B cell (primary cell): ENCODE results near the gene SLAMF9. TPM values are rescaled to one million over a fixed set of nuclear protein-coding genes. Genes with fewer than 3 reads are reported as not detected.

Source experiments
- ATAC-seq: fragments of 200-7000 bp; cut with Tn5 transposase; one replicate; pipeline ENCODE4 v1.10.0; 2021; ENCODE audit warnings: low read depth, mild to moderate bottlenecking, moderate number of reproducible peaks, moderate library complexity
- CTCF ChIA-PET: fragments of 350-600 bp; sonication (Branson Sonifier 250); formaldehyde crosslinking; loops from one replicate; lab custom pipeline; 2021; ENCODE audit warnings: antibody characterized with exemption, inconsistent platforms; lab: Charles Lee
- POLR2A ChIA-PET: fragments of 350-600 bp; sonication (Branson Sonifier 250); formaldehyde crosslinking; loops from one replicate; lab custom pipeline; 2021; ENCODE audit warnings: antibody characterized with exemption; lab: Charles Lee
- DNase-seq: peaks from one replicate; pipeline ENCODE4 v3.0.0; 2013
- H2AFZ ChIP-seq: 2 replicates; pipeline ENCODE4 v1.6.1; 2012; ENCODE audit warnings: mild to moderate bottlenecking, low read depth, low read length; ENCODE audit not compliant: insufficient read depth, poor library complexity, severe bottlenecking
- H3K27ac ChIP-seq, 2 donors: 1 replicate in 1 of 2; 2 replicates in 1 of 2; pipeline ENCODE4 v1.5.1; 2012 to 2013; ENCODE audit warnings: low read length in 2 of 2, mild to moderate bottlenecking in 2 of 2, moderate library complexity in 1 of 2
- H3K27me3 ChIP-seq, 4 experiments: fragments of 200-600 bp in 1 of 4; sonication (generic) in 1 of 4; replicated peaks in 1 of 4; 1 replicate in 2 of 4; 2 replicates in 2 of 4; pipeline versions ENCODE4 v1.6.1 to v1.7.0; 2013 to 2016; ENCODE audit warnings: low read length in 3 of 4, mild to moderate bottlenecking in 2 of 4, mixed read lengths in 1 of 4, moderate library complexity in 1 of 4; ENCODE audit not compliant: insufficient read depth in 4 of 4, control insufficient read depth in 3 of 4; ENCODE audit errors: control extremely low read depth in 1 of 4
- H3K36me3 ChIP-seq, 2 experiments: replicated peaks in 1 of 2; 1 replicate in 1 of 2; 2 replicates in 1 of 2; pipeline versions ENCODE4 v1.6.1 to v1.7.1; 2013; ENCODE audit warnings: low read length in 1 of 2; ENCODE audit not compliant: insufficient read depth in 2 of 2, control insufficient read depth in 1 of 2; ENCODE audit errors: control extremely low read depth in 1 of 2, extremely low read depth in 1 of 2
- H3K4me1 ChIP-seq, 2 donors: fragments of 200-600 bp in 1 of 2; sonication (generic) in 1 of 2; 1 replicate in 1 of 2; 2 replicates in 1 of 2; pipeline versions ENCODE4 v1.5.1 to v1.6.1; 2013 to 2017; ENCODE audit warnings: low read length in 2 of 2; ENCODE audit not compliant: control insufficient read depth in 2 of 2, insufficient read depth in 2 of 2
- H3K4me2 ChIP-seq: replicated peaks from 2 replicates; pipeline ENCODE3; 2012; ENCODE audit warnings: mild to moderate bottlenecking, low read depth, low read length; ENCODE audit not compliant: poor library complexity, severe bottlenecking
- H3K4me3 ChIP-seq, 5 experiments: fragments of 200-600 bp in 1 of 5; sonication (generic) in 1 of 5; 1 replicate in 3 of 5; 2 replicates in 2 of 5; pipeline versions ENCODE4 v1.5.1 to v1.7.0; 2011 to 2016; ENCODE audit warnings: low read length in 4 of 5, mild to moderate bottlenecking in 4 of 5, low read depth in 2 of 5, control low read depth in 1 of 5, moderate library complexity in 1 of 5; ENCODE audit not compliant: insufficient read depth in 1 of 5; ENCODE audit errors: control extremely low read depth in 1 of 5, extremely low read depth in 1 of 5
- H3K79me2 ChIP-seq: fragments of 200-600 bp; sonication (generic); one replicate; pipeline ENCODE4 v1.6.0; 2016; ENCODE audit warnings: low read length; ENCODE audit not compliant: control insufficient read depth, insufficient read depth
- H3K9ac ChIP-seq: fragments of 200-600 bp; sonication (generic); 2 replicates; pipeline ENCODE4 v1.6.1; 2017; ENCODE audit warnings: mild to moderate bottlenecking, low read length, moderate library complexity
- H3K9me3 ChIP-seq, 3 donors: one replicate each; pipeline versions ENCODE4 v1.6.1 to v1.7.1; 2013; ENCODE audit warnings: low read length in 2 of 3; ENCODE audit not compliant: control insufficient read depth in 2 of 3, insufficient read depth in 1 of 3; ENCODE audit errors: control extremely low read depth in 1 of 3
- H4K20me1 ChIP-seq: 2 replicates; pipeline ENCODE4 v1.6.0; 2012; ENCODE audit warnings: mild to moderate bottlenecking, low read length; ENCODE audit not compliant: insufficient read depth, control insufficient read depth, poor library complexity, severe bottlenecking
- H3K27ac Mint-ChIP-seq: one replicate; pipeline ENCODE4 v1.8.0; 2021; ENCODE audit warnings: mixed read lengths
- H3K27me3 Mint-ChIP-seq: one replicate; pipeline ENCODE4 v1.8.0; 2021; ENCODE audit warnings: mixed read lengths
- H3K4me1 Mint-ChIP-seq: one replicate; pipeline ENCODE4 v1.8.0; 2021; ENCODE audit warnings: mixed read lengths
- H3K4me3 Mint-ChIP-seq: one replicate; pipeline ENCODE4 v1.8.0; 2021; ENCODE audit warnings: mixed read lengths
- H3K9me3 Mint-ChIP-seq: one replicate; pipeline ENCODE4 v1.8.0; 2022; ENCODE audit warnings: mixed read lengths; ENCODE audit not compliant: insufficient read depth
- CTCF ChIP-seq: fragments of 200-600 bp; IDR thresholded peaks from one replicate; pipeline ENCODE4 v1.8.0; 2022; ENCODE audit warnings: antibody characterized with exemption, mild to moderate bottlenecking
- EZH2 ChIP-seq: IDR thresholded peaks from 2 replicates; pipeline ENCODE4 v1.6.1; 2012; ENCODE audit warnings: borderline replicate concordance, low read depth, mild to moderate bottlenecking, moderate library complexity, low read length; ENCODE audit not compliant: insufficient read depth, poor library complexity, severe bottlenecking
- WGBS: methylation state at CpG from one replicate; pipeline ENCODE4 v1.1.5; 2013; ENCODE audit warnings: missing lambda C conversion rate; ENCODE audit not compliant: insufficient coverage; 5-methylcytosine and 5-hydroxymethylcytosine counted together
- intact Hi-C: fragments of 100-400 bp; cut with micrococcal nuclease; formaldehyde crosslinking; loops from one replicate; pipeline ENCODE4 v1.10.0; 2022
- polyA plus RNA-seq: library from polyadenylated mRNA; depleted of rRNA; stranded (reverse); fragments of >200 nt; gene quantifications from 2 replicates; pipeline ENCODE4 v1.2.3, GENCODE V29; 2012
- total RNA-seq, 2 donors: library from RNA; stranded (reverse); fragments of 120-200 nt in 1 of 2; gene quantifications; 1 replicate in 1 of 2; 2 replicates in 1 of 2; pipeline versions ENCODE4 v1.2.3 to v1.2.4, GENCODE V29; 2013 to 2022

Gene SLAMF9
- total and polyA plus RNA-seq, 2 donors (not counting 1 experiment from before 2014, with no cell fraction given) = not detected

DNA sequence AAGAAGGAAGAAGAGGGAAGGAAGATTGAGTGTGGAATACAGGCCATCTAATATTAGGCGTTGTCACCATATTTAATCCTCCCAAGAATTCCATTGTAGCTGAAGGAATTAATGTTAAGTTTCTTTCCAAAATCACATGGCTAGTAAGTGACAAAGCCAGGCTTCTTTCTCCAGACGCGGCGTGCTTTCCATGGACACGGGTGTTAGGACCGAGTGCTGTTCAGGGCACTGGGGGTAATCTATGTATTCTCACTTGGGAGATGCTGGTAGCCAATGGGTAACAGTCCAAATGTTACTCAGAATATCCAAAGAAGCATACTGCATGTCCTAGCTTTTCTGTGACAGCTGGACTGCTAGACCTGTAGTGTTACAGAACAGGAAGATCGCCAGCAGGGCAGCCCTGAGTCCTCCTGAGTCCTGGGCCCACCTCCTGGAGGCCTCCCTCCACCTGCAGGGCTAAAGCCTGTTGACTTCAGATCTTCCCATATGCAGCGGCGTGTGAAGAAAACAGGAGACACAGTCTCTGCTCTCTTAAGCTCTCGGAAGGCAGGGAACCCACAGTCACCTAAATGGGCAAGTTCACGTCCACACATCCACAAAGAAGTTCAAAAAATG, 13.9 kb downstream of the SLAMF9 start:
- Mint-ChIP-seq H3K27ac (no peak overlapping the region), H3K9me3 (no peaks in the 10 kb centered on the region), H3K4me3 (no peak overlapping the region), H3K4me1 (peaks cover 52% of the 10 kb centered on the region), H3K27me3 (peaks cover 22% of the 10 kb centered on the region)
- ChIA-PET POLR2A (no interaction called here), CTCF (interaction anchor here (1.3 to 10.7 kb wide), 6 partner anchors 17 to 145 kb away, joined by 4 to 177 read pairs (median 11); partner anchors contain the start of gene TAGLN2)
- H3K4me1 ChIP-seq = peaks cover 46 to 47% of the 10 kb centered on the region in 2 donors
- 92% methylated on average over 8 of the region's 11 CpGs for WGBS
- TF ChIP-seq CTCF (no peak), EZH2 (no peak)
- H4K20me1 ChIP-seq = no peaks in the 10 kb centered on the region
- H3K9ac ChIP-seq = no peak overlapping the region
- no peak overlapping the region for H2AFZ ChIP-seq
- no peak overlapping the region for H3K4me3 ChIP-seq
- no peaks in the 10 kb centered on the region for H3K79me2 ChIP-seq
- no peaks in the 10 kb centered on the region for H3K36me3 ChIP-seq
- DNase-seq (no peak), ATAC-seq (no peak)
- intact Hi-C loops = no loop called here
- peaks cover 0 to 4% (median 0%) of the 10 kb centered on the region in 3 donors for H3K9me3 ChIP-seq
- no peak overlapping the region for H3K4me2 ChIP-seq
- peaks cover 0 to 15% (median 11%) of the 10 kb centered on the region in 4 experiments for H3K27me3 ChIP-seq
- H3K27ac ChIP-seq = no peak overlapping the region

DNA sequence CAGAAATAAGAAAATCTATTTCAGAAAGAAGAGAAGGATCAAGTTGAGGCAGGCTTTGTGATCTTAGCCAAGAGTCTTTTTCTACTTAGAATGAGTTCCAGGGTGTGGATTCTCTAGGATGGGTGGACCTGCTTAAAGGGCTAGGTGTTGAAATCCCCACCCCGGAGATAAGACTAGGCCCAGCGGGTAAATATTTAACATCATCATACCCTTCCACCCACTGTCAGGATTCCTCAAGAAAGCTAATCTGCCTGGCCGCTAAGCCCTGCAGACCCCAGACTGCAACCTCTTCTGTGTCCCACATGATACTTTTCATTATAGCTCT, 14.4 kb downstream of the SLAMF9 start:
- ATAC-seq (no peak), DNase-seq (no peak)
- H3K4me3 Mint-ChIP-seq = no peak overlapping the region
- TF ChIP-seq EZH2 (no peak), CTCF (no peak)
- CTCF ChIA-PET = interaction anchor here (1.3 to 10.7 kb wide), 6 partner anchors 17 to 146 kb away, joined by 4 to 177 read pairs (median 11); partner anchors contain the start of gene TAGLN2
- POLR2A ChIA-PET = interaction anchor here (0.6 kb wide), 1 partner anchor 1759 kb away, joined by 3 read pairs; no protein-coding TSS in a partner anchor
- H3K4me1 ChIP-seq = peaks cover 41 to 43% of the 10 kb centered on the region in 2 donors
- H3K9ac ChIP-seq = no peak overlapping the region
- WGBS = 100% methylated on average over 1 of the region's 3 CpGs
- H3K36me3 ChIP-seq = no peaks in the 10 kb centered on the region
- no peaks in the 10 kb centered on the region for H3K9me3 Mint-ChIP-seq
- peaks cover 47% of the 10 kb centered on the region for H3K4me1 Mint-ChIP-seq
- H3K27me3 Mint-ChIP-seq = peaks cover 17% of the 10 kb centered on the region
- H3K9me3 ChIP-seq = peaks cover 0 to 4% (median 0%) of the 10 kb centered on the region in 3 donors
- H2AFZ ChIP-seq = no peak overlapping the region
- no peaks in the 10 kb centered on the region for H4K20me1 ChIP-seq
- no peak overlapping the region for H3K4me2 ChIP-seq
- intact Hi-C loops = loop anchor here (5.0 kb wide), 3 partner anchors 87 to 313 kb away; no protein-coding TSS in a partner anchor
- peaks cover 0 to 10% (median 6%) of the 10 kb centered on the region in 4 experiments for H3K27me3 ChIP-seq
- no peak overlapping the region for H3K27ac Mint-ChIP-seq
- H3K4me3 ChIP-seq = no peak overlapping the region
- no peak overlapping the region for H3K27ac ChIP-seq
- H3K79me2 ChIP-seq = no peaks in the 10 kb centered on the region
